ENCODE data around the gene ZBED5.
A peak's percentile ranks its signal among the peaks of the same experiment; 100 is the strongest.

ZBED5 gene

GRCh38 chr11:10809373-10810160 lies 48.3 kb downstream of the ZBED5 start:
- WGBS, 2 experiments = 0% methylated on average over 25 to 26 of the region's 29 CpGs
- Histone ChIP-seq H3K9me3 (ENCODE audit: control insufficient read depth, low read length) (no peaks in the 10 kb centered on the region), H3K27ac (ENCODE audit: insufficient read depth, low read depth, low read length, poor library complexity, severe bottlenecking) (peak overlapping the region; percentile 99), H3K36me3 (ENCODE audit: control insufficient read depth, insufficient read depth, low read length) (peaks cover 19% of the 10 kb centered on the region), H3K27me3 (ENCODE audit: control insufficient read depth, insufficient read depth, low read length, poor library complexity, severe bottlenecking) (no peaks in the 10 kb centered on the region), H3K4me3 (ENCODE audit: insufficient read depth, low read depth, low read length) (peak overlapping the region; percentile 99), H3K4me1 (ENCODE audit: control insufficient read depth, insufficient read depth, low read length) (peaks cover 21% of the 10 kb centered on the region)

DNA sequence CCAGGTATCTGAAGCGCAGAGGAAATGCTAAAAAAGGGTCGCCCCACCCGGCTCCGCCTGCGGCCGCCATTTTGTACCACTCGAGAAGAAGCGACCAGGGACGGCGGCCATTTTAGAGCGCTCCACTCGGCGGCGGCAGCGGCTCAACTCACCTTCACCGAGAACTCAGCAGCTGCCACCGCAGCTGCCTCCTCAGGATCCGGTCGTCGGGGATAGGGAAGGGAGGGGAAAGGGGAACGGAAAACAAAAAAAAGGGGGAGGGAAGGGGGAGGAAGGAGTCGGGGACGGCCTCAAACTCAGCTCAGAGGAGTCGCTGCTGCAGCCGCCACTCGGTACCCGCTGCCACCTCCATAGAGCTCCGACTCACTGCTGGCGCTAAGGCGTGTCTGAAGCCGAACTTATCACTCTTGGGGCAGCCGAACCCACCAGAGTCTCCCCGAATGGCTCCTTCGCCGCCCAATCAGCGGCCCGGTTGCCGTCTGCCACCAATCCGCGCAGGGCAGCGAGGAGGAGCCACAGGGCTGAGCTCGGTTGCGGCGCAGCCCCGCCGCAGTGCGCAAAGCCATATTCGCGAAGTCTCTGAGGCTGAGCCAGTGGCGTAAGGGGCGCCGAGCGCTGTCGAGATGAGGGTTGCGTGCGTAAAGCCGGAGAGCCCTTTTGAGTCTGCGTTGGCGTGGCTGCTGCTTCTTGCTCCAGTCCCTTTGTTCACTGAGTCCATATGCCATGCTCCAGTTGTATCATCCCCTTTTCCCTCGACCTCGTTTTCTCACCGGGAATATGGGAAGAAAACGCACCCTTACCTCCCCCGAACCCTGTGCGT lies 49.1 kb downstream of the ZBED5 start, which contains the start of gene EIF4G2:
Gene EIF4G2, minus strand, starts transcription at position 374 of the 820 bp plus-strand sequence.
- peaks cover 27% of the 10 kb centered on the region for H3K36me3 ChIP-seq (ENCODE audit: control insufficient read depth, insufficient read depth, low read length)
- 0 to 1% methylated on average over 65 of the region's 65 CpGs for WGBS, 2 experiments
- no peaks in the 10 kb centered on the region for H3K27me3 ChIP-seq (ENCODE audit: control insufficient read depth, insufficient read depth, low read length, poor library complexity, severe bottlenecking)
- peak within 1 kb of the TSS; percentile 99 for H3K27ac ChIP-seq (ENCODE audit: insufficient read depth, low read depth, low read length, poor library complexity, severe bottlenecking)
- H3K9me3 ChIP-seq (ENCODE audit: control insufficient read depth, low read length) = no peaks in the 10 kb centered on the region
- H3K4me3 ChIP-seq (ENCODE audit: insufficient read depth, low read depth, low read length) = peak within 1 kb of the TSS; percentile 99
- peaks cover 21% of the 10 kb centered on the region for H3K4me1 ChIP-seq (ENCODE audit: control insufficient read depth, insufficient read depth, low read length)

DNA sequence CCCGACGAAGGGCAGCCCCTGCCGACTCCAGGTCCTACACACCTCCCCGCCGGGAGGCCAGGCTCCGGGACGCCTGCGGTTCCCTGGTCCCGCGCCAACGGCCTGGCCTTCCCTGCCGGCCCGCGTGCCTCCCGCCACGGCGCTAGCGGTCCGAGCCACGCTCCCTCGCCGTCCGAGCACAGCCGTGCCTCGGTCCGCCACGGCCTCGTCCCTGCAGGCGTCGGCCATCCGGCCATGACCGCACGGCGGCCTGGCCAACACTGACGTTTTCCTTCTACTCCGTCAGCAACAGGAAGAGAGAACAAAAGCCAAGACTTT lies 49.7 kb downstream of the ZBED5 start:
- Histone ChIP-seq H3K9me3 (ENCODE audit: control insufficient read depth, low read length) (no peaks in the 10 kb centered on the region), H3K4me1 (ENCODE audit: control insufficient read depth, insufficient read depth, low read length) (peaks cover 21% of the 10 kb centered on the region), H3K36me3 (ENCODE audit: control insufficient read depth, insufficient read depth, low read length) (peaks cover 32% of the 10 kb centered on the region), H3K27me3 (ENCODE audit: control insufficient read depth, insufficient read depth, low read length, poor library complexity, severe bottlenecking) (no peaks in the 10 kb centered on the region), H3K4me3 (ENCODE audit: insufficient read depth, low read depth, low read length) (peak overlapping the region; percentile 99), H3K27ac (ENCODE audit: insufficient read depth, low read depth, low read length, poor library complexity, severe bottlenecking) (peak overlapping the region; percentile 99)
- 0% methylated on average over 36 of the region's 36 CpGs for WGBS, 2 experiments

DNA sequence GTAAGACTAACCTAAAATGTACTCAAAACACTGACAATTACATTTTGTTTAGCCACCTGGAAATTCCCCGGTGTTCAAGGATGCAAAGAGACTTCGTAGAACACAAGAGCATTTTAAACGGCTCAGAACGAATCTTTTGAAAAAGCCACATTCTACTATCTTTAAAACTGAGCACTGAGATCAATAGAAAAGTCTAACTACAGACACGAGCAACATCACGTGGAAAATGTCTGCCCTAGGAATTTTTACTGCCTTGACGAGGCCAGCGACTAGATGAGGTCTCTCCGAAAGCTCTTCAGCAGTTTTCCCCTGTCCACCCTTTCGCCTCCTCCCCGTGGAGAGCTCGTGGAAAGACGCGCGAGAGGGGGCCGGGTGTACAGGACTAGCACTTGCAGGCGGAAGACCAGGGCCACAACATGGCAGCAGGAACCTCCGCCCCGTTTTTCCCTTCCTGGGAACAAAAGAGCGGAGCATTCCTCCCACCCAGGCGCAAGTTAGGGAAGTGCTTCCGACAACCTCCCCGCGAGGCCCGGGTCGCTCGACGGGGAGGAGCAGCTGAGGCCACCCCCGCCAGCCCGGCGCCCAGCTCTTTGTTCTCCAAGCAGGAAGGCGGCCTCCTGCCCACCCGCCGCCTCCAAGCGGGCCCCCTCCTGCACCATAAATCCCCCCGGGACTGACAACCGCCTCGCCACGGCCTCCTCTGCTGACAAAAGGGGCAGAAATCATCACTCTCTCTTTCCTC lies 50.2 kb downstream of the ZBED5 start:
- 0 to 1% methylated on average over 39 of the region's 39 CpGs for WGBS, 2 experiments
- no peaks in the 10 kb centered on the region for H3K27me3 ChIP-seq (ENCODE audit: control insufficient read depth, insufficient read depth, low read length, poor library complexity, severe bottlenecking)
- no peaks in the 10 kb centered on the region for H3K9me3 ChIP-seq (ENCODE audit: control insufficient read depth, low read length)
- H3K27ac ChIP-seq (ENCODE audit: insufficient read depth, low read depth, low read length, poor library complexity, severe bottlenecking) = peak overlapping the region; percentile 99
- peaks cover 21% of the 10 kb centered on the region for H3K4me1 ChIP-seq (ENCODE audit: control insufficient read depth, insufficient read depth, low read length)
- peak overlapping the region; percentile 99 for H3K4me3 ChIP-seq (ENCODE audit: insufficient read depth, low read depth, low read length)
- H3K36me3 ChIP-seq (ENCODE audit: control insufficient read depth, insufficient read depth, low read length) = peaks cover 38% of the 10 kb centered on the region

- Histone ChIP-seq H3K36me3 (ENCODE audit: control insufficient read depth, insufficient read depth, low read length) (peaks cover 52% of the 10 kb centered on the region), H3K4me1 (ENCODE audit: control insufficient read depth, insufficient read depth, low read length) (peaks cover 21% of the 10 kb centered on the region), H3K27me3 (ENCODE audit: control insufficient read depth, insufficient read depth, low read length, poor library complexity, severe bottlenecking) (no peaks in the 10 kb centered on the region), H3K27ac (ENCODE audit: insufficient read depth, low read depth, low read length, poor library complexity, severe bottlenecking) (no peak overlapping the region), H3K9me3 (ENCODE audit: control insufficient read depth, low read length) (no peaks in the 10 kb centered on the region), H3K4me3 (ENCODE audit: insufficient read depth, low read depth, low read length) (peak overlapping the region; percentile 99)
- 95 to 96% methylated on average over 3 to 4 of the region's 4 CpGs for WGBS, 2 experiments
Measured at GRCh38 chr11:10806206-10806605, 51.6 kb downstream of the ZBED5 start.

DNA sequence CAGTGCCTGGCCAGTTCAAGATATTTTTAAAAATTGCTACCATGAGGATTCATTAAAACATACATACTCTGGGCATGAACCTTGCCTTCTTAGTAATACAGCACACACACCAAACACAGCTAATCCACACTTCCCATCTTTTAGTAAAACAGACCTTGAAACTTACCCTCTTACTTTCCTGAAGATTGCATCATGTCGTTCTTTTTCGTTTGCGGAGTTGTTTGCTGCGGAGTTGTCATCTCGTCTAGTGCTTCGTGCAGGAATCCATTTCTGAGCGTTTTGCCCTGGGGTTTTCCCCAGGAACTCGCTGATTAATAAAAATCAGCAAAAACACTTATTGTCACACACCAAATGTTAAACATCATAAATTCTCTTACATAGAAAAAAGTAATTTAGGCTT lies 52.1 kb downstream of the ZBED5 start:
- Histone ChIP-seq H3K9me3 (ENCODE audit: control insufficient read depth, low read length) (no peaks in the 10 kb centered on the region), H3K4me1 (ENCODE audit: control insufficient read depth, insufficient read depth, low read length) (peaks cover 21% of the 10 kb centered on the region), H3K27ac (ENCODE audit: insufficient read depth, low read depth, low read length, poor library complexity, severe bottlenecking) (no peak overlapping the region), H3K4me3 (ENCODE audit: insufficient read depth, low read depth, low read length) (peak overlapping the region; percentile 99), H3K27me3 (ENCODE audit: control insufficient read depth, insufficient read depth, low read length, poor library complexity, severe bottlenecking) (no peaks in the 10 kb centered on the region), H3K36me3 (ENCODE audit: control insufficient read depth, insufficient read depth, low read length) (peaks cover 57% of the 10 kb centered on the region)
- WGBS, 2 experiments = 95 to 97% methylated on average over 8 of the region's 8 CpGs

- H3K4me1 ChIP-seq (ENCODE audit: control insufficient read depth, insufficient read depth, low read length) = peaks cover 13% of the 10 kb centered on the region
- 94 to 96% methylated on average over 6 of the region's 6 CpGs for WGBS, 2 experiments
- H3K36me3 ChIP-seq (ENCODE audit: control insufficient read depth, insufficient read depth, low read length) = peaks cover 76% of the 10 kb centered on the region
- no peak overlapping the region for H3K4me3 ChIP-seq (ENCODE audit: insufficient read depth, low read depth, low read length)
- H3K27me3 ChIP-seq (ENCODE audit: control insufficient read depth, insufficient read depth, low read length, poor library complexity, severe bottlenecking) = no peaks in the 10 kb centered on the region
- no peak overlapping the region for H3K27ac ChIP-seq (ENCODE audit: insufficient read depth, low read depth, low read length, poor library complexity, severe bottlenecking)
- no peaks in the 10 kb centered on the region for H3K9me3 ChIP-seq (ENCODE audit: control insufficient read depth, low read length)
Measured at GRCh38 chr11:10803676-10804075, 54.2 kb downstream of the ZBED5 start.
